HG03095 (cell line): ENCODE data around the gene PLEKHG2.
A peak's percentile ranks its signal among the peaks of the same experiment; 100 is the strongest.
"Not testable (repeated sequence)": the region's sequence is repeated elsewhere in the genome, so short reads cannot be mapped to it uniquely, and the experiment has no call there.

Experiments used
- ATAC-seq: cut with Tn5 transposase; IDR thresholded peaks from one replicate; pipeline ENCODE4 v1.9.1; 2021; ENCODE audit warnings: moderate library complexity; ENCODE audit not compliant: unreplicated experiment

The PLEKHG2 gene

GRCh38 chr19:39435499-39436349 is 23.3 kb downstream of the PLEKHG2 start, which contains the start of gene RPS16:
Gene RPS16, minus strand, starts transcription at chr19:39435949. Its CDS starts 54 bp downstream, at chr19:39435895.
- ATAC-seq: peak; percentile 60

- no peak for ATAC-seq
Observed at GRCh38 chr19:39436350-39436716, 23.9 kb downstream of the PLEKHG2 start.

GRCh38 chr19:39438270-39438934 is 25.9 kb downstream of the PLEKHG2 start:
- no peak for ATAC-seq

- no peak for ATAC-seq
Observed at GRCh38 chr19:39444598-39445195, 32.2 kb downstream of the PLEKHG2 start.

- ATAC-seq: peak; percentile 62
Observed at GRCh38 chr19:39445196-39446111, 33.0 kb downstream of the PLEKHG2 start, which contains the start of gene SUPT5H. Gene SUPT5H, plus strand, starts transcription at chr19:39445582. Its CDS starts 309 bp downstream, at chr19:39445891.

- ATAC-seq: no peak
Observed at GRCh38 chr19:39446365-39447084, 34.1 kb downstream of the PLEKHG2 start.

GRCh38 chr19:39448271-39448670 is 35.8 kb downstream of the PLEKHG2 start:
- ATAC-seq: no peak

- no peak for ATAC-seq
Observed at GRCh38 chr19:39449116-39449797, 36.8 kb downstream of the PLEKHG2 start.

GRCh38 chr19:39451257-39451656 is 38.8 kb downstream of the PLEKHG2 start:
- not testable (repeated sequence) for ATAC-seq

GRCh38 chr19:39463403-39463802 is 50.9 kb downstream of the PLEKHG2 start:
- ATAC-seq: no peak

- no peak for ATAC-seq
Observed at GRCh38 chr19:39465956-39466747, 53.7 kb downstream of the PLEKHG2 start.

- ATAC-seq: no peak
Observed at GRCh38 chr19:39467941-39468340, 55.5 kb downstream of the PLEKHG2 start.

GRCh38 chr19:39469036-39469435 is 56.6 kb downstream of the PLEKHG2 start:
- no peak for ATAC-seq

- ATAC-seq: no peak
Observed at GRCh38 chr19:39469567-39469966, 57.1 kb downstream of the PLEKHG2 start.

GRCh38 chr19:39470724-39471339 is 58.4 kb downstream of the PLEKHG2 start:
- no peak for ATAC-seq

- ATAC-seq: no peak
Observed at GRCh38 chr19:39471756-39472536, 59.5 kb downstream of the PLEKHG2 start.

GRCh38 chr19:39472746-39473442 is 60.4 kb downstream of the PLEKHG2 start:
- ATAC-seq: no peak
